Stimulated activated CD4-positive, alpha-beta T cell treated with anti-CD3 and anti-CD28 coated beads, Interleukin-4, amount 100 ng/mL, for 4 hours (primary cell): Measurements from ENCODE around the gene NUAK1.

ENCODE experiments used
- DNase-seq, 2 experiments: peaks; one replicate each; pipeline ENCODE4 v3.0.0-alpha.2; 2020

NUAK1 gene

DNA sequence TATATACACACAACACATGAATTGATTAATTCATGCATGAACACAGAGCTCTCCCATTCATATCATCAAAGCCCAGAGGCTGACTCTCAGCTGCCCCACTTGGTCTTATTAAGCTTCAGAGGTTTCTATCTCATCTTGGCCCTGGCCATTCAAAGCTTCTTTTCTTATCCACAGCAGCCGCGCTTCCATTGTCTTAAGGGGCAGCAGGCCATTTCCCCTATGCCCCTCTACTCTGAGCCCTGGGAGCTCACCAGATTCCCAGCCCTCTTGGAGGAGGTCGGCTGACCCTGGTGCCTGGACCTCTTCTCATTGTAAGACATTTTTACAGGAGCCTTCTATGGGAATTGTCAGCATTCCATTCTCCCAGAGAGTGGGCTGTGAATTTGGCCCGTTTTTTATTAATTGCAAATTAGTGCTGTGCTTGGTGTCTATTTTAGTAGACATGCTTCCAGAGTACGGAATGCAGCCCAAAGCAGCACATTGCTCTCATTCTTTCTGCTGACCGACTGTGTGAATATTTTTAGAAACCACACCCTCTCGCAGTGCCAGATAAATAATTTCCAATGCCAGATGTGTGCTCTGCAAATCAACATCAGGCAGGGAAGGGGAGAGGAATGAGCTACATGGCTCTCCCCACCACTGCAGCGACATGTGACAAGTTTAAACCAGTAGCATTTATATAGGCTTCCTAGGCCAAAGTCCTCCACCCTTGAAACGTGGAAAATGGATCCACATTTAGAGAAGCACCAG, 58.5 kb downstream of the NUAK1 start:
- DNase-seq: no peak

DNA sequence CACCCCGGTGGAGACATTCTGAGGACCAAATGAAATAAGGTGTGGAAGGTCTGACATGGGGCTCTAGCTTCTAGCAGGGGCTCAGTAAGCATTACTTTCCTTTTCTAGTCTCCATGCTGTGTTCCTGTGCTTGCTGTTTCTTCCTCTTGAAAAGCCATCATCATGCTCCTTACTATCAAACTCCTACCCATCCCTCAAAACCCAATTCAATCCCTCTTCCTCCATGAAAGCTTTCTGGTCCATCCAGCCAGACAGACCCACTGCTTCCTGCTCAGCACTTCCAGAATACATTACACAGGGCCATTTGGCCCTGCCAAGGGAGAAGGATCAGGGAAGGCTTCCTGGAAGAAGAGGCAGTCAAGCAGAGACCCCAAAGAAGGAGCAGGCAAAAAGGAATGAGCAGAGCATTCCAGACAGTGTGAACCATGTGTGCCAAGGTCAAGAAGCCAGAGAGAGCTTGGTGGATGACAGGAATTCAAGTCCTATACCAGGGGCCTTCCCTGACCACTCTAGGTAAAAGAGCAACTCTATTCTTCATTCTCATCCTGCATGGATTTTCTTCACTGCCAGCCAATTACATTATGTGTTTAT, 59.5 kb downstream of the NUAK1 start:
- DNase-seq: no peak

DNA sequence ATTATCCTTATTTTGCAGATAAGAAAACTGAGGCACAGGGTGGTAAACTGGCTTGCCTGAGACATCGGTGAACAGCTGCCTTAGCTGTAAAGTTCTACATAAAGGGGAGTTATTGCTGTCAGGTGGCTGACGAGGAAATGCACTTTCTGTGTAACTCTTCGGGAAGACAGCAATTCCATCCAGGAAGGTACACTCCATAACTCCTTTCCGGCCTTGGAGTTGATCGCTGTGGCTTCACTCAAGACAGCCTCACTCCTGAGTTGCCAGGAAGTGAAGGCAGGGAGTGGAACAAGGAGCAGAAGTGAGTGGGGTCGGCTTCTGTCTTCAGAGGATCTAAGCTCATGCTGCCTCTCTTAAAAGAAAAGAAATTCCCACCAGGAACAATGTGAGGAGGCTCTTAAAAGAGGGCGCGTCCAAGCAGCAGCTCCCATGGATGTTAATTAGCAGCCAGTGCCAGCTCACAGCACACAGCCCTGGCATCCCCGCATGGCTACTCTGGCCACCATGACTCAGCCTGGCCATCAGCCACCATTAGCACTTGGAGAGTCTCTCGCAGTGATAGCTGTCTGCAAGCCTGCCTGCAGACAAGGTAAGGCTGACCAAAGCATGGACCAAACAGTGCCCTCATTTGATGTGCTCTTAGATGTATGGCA, 60.3 kb downstream of the NUAK1 start:
- no peak for DNase-seq

DNA sequence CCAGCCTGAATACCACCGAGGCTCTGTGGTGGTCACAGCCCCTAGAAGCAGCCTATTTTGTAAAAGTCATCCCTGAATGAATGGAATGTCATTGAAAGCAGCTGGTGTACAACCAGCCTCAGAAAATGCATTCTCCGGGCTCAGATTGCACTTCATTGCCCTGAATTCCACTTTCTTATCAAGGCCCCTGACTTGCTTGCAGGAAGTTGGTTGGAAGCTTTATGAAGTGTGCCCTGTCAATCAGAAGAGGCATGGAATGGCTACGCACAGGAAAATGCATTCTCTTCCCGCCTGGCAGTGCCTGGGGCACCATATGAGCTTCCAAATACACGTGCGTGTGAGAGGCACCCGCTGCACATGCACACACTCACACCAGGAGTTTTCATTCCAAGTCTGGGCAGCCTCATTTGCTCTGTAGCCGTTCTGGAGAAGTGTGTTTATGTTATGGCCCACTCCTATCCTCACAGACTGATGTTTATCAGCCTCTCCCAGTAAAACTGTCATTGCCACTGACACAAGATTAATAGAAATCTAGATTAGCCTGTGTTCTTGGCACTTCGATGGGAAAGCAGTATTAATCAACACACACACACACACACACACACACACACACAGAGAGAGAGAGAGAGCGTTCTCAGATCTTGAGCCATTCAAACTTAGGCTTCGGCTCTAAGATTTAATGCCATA, 63.9 kb downstream of the NUAK1 start:
- no peak for DNase-seq

DNA sequence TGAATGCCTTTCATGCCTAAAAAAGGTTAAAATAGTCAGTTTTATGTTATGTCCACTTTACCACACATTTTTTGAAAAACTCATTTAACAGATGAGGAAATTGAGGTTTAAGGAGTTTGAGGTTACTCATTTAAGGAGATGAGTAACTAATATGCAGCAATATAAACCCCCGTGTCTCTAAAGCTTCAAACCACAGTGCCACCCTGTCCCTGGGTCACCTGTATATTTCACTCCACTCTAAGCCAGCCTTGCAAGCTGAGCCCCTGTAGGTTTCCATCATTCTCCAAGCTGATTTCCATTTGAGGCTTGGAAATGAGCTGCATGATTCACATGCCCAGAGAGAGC, 64.4 kb downstream of the NUAK1 start:
- DNase-seq: no peak

DNA sequence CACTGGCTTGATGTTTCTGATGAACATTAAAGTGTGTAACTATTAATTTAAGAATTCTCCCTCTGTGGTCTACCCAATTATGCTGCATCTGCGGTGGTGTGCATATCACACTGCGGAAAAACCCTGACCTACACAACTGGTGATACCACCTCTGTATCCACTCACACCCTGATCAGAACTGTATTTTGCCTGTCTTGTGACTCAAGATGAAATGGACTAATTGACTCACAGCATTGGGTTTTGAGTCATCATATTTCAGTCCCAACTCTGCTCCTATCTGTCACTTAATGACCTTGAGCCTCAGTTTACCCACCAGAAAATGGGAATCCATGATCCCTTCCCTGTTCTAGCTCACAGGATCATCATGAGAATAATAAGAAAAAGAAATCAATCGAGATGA, 65.6 kb downstream of the NUAK1 start:
- no peak for DNase-seq

DNA sequence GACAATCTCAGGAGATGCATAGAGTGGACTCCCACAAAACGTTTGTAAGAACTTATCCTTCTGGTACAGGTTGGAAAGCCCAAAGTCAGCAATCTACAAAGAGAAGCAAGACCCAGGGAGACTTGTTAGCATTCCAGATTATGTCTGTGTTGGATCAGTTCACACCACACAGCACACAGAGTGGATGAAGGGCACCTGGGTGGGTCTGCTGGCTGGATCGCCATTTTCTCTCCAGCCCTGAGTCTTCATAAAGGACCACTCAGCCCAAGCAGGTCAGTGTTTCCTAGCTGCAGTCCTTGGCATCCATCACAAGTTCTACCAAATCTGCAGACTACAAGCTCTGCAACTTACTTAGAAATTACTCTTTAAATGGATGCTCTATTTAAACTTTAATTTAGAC, 66.0 kb downstream of the NUAK1 start:
- no peak for DNase-seq

DNA sequence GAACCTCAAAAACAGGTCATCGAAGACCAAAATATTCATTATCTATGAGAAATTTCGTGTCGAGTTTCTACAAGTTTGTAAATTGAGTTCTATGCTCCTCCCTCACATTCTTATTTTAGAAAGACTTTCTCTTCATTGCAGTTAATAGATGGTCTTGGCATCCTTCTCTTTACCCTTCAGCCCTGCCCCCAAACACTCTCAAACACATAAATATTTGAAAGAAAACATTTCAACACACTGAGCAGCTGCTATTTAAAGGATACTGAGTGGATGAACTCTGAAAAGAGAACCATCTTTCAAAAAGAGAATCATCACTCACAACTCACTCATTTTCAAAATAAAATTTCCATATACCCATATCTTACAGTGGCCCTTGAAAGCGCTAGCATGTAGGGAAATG, 67.1 kb downstream of the NUAK1 start:
- no peak for DNase-seq

DNA sequence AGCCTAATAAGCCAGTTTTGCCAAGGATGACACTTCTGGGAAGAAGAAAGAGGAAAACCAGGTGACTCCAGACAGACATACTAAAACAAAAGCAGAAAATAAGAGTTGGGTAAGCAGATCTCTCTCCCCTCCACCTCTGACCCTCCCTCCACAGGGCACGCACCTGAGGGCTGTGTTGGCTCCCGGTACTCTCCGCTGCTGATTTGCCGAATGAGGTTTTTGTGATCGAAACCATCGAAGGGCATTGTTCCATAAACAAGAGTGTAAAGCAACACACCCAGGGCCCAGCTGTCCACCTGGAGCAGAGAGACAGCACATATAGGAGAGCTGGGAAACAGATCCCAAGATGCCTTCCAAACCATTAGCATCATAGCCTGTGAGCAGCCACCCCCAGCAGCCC, 68.1 kb downstream of the NUAK1 start:
- no peak for DNase-seq

DNA sequence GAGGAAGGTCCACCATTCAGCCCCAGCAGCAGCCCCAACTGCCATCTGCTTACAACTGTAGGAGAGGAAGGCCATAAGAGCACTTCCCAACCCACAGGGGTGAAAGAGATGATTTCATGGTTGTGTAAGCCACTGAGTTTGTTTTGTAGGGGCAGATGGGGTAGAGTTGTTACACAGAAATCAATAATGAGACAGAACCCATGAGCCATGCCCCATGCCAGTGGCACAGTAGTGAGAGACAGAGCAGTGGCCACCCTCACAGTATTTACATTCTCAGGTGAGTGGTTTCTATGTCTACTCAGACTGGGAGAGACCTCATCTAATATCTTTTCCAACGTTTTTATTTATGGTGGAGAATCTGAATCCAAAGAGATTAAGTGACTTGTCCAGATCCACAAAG, 68.6 kb downstream of the NUAK1 start:
- no peak for DNase-seq

DNA sequence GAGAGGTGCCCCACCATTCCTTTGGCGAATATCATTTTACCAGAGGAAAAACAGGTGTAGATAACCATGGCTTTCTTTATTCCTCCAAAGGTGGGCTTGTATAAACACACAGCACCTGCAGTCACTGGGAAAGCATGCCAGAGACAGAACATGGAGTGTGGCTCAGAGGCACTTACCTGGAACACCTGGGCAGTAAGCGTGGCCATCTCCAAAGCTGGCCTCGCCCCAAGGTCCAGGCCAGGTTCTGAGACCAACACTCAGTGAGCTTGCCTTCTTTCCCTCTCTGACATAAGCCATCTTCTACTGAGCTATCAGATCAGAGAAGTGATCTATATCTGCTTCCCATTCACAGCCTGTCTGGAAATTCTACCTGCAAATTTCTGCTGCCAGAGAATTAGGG, 70.5 kb downstream of the NUAK1 start:
- DNase-seq: no peak

DNA sequence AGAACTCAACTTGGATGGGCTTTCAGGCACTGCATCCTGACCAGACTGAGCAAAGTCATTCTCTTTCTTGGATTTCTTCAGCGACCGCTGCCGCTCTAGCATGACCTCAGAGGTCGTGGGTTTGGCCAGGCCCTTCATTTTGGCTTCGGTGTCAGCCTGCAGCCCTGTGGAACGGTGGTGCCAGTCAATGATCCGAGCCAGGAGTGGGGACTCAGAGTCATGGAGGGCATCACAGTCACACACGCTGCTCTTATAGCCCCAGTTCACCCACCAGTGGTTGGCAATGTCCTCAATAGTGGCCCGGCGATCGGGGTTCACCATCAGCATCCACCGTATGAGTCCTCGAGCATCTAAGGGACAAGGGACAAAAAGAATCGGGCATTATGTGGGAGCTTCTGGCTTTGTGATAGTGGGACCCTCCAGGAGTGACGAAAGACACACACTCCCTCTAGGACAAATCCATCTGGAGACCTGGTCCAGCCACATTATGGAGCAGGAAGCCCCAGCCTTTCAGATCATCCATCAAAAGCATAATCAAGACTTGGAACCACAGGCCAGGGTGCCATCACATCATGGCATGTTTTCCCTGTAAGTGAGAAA, 71.0 kb downstream of the NUAK1 start:
- no peak for DNase-seq

DNA sequence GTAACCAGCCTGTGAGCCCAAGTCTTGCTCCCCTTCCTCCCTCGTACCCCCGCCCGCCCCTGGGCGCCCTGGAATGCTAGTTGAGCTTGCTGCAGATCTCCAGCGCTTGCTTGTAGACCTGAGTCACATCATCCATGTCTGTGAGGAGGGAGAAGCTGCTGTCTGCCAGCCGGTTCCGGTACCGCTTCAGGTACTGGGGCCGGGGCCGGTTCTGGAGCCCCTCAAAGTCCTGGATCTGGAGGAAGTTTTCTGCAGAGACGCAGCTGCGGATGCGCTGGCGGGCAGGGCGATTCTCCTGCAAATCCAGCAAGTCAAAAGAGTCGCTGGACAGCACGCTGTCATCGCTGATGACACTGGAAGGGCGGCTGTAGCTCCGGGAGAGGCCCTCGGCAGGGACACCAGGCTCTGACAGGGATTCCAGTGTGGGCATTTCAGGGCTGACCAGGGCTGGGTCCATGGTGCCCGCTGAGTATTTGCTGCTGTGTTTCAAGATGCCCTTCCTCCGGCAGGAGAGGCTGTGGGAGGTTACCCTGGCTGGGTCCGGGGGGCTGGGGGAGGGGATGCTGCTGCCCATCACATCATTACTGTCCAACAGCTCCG, 71.9 kb downstream of the NUAK1 start:
- no peak for DNase-seq

DNA sequence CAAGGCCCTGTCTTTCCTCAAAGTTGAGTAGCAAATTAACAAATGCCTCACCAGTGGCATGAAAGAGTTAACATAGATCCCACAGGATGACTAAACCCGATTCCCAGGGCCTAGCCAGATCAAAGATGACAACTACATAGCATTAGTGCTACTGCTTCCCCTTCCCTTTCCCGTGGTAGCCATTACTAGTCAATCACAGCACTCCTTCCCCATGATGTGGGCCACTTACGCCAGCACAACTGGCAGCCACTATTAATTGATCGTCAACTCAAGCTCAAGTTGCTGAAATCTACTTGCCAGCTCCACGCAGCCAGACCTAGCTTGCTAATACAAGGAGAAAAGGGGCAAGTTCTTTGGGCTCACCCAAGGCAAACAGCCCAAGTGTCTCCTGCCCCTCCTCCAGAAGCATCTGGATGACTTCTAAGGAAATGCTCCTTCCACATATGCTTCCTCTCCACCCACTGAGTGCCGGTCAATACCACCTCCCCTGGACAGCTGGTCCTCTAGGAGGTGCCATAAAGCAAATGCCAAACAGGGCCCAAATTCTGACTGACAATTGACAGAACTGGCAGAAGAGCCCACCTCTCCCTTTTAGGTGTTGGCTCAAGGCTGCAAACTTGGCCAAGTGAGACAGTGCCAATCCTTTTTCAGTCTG, 72.6 kb downstream of the NUAK1 start:
- no peak for DNase-seq

DNA sequence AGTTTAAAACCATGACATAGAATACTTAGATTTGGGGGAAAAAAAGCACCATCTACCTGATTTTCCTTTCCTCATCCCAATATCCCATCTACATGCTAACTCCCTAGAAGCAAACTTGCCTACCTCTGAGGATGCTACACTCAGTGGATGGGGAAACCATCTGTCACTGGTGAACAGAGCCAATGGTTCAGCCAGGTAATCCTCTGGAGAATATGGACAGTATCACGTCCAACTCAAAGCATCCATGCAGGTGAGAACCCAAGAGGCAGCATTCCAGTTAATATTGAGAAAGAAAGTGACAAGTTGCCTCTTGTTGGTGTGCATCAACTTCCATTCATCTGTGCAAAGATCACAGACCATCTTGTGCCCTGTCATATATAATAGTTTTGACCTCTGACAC, 73.2 kb downstream of the NUAK1 start:
- DNase-seq: no peak

DNA sequence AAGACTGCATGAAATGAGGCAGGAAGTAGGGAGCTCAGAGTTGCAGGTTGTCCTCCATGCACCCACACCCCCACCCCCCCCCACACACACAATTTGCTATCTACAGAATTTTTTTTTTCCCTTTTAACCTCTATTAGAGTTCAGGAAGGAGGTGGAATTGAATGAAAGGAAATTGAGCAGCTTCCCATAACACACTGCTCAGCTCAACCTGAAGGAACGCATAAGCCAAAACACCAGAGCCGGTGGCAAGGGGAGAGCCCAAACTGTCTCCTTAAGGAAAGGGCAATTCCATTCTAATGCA, 74.1 kb downstream of the NUAK1 start:
- DNase-seq: no peak

DNA sequence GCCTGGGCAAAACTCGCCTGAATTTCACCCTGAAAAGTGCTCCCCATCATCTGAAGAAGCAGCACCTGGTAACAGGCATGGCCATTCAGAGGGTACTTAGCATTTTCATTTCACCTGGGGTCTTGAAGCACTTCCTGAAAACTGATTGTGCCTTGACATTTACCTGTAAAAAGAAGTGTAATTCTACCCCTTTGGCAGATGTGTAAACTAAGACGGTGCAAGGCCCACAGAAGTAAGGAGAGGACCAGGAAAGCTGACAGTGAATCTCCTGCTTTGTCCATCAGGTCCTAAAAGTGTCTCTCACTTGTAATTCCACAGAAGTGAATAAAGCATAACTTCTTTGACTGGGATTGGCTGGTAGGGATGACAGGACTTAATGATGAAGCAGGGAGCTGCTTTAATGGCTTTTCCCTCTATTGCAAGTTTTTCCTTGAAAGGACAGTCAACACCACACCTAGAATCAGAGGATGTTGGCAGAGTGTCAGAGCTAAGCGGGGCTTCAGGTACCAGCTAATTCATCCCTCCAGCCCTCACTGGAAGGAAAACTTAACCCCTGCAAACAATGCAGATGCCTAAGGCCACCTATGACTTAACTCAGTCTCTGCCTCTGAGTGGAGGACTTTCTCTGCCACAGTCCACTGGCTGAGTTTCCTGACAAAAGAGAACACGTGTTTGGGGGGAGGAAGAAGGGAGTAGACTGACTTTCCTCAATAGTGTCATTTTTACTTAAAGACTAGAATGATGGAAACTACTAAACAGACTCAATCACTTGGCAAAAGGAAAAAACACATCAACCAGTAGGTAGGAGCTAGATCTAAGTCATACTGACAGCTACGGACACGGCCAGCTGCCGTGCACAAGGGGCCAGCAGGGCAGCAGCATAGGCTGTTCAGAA, 74.7 kb downstream of the NUAK1 start:
- DNase-seq: no peak

DNA sequence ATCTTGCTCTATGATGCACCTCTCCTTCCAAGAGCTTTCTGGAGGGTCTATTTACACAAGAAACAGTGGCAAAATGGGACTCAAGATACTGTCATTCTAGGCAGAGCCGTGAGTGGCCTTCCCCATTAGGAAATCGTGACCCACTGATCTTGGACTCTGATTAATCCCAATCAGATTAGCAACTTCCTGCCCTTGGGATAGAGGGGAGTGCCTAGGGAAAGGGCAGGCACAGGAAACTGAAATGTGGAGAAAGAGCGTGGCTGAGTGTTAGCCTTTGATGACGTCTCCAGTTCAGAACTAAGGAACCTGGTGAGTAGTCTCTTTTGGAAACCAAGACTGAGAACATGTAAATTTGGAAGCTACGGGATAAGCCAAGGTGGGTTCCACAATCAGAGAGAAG, 76.1 kb downstream of the NUAK1 start:
- no peak for DNase-seq

DNA sequence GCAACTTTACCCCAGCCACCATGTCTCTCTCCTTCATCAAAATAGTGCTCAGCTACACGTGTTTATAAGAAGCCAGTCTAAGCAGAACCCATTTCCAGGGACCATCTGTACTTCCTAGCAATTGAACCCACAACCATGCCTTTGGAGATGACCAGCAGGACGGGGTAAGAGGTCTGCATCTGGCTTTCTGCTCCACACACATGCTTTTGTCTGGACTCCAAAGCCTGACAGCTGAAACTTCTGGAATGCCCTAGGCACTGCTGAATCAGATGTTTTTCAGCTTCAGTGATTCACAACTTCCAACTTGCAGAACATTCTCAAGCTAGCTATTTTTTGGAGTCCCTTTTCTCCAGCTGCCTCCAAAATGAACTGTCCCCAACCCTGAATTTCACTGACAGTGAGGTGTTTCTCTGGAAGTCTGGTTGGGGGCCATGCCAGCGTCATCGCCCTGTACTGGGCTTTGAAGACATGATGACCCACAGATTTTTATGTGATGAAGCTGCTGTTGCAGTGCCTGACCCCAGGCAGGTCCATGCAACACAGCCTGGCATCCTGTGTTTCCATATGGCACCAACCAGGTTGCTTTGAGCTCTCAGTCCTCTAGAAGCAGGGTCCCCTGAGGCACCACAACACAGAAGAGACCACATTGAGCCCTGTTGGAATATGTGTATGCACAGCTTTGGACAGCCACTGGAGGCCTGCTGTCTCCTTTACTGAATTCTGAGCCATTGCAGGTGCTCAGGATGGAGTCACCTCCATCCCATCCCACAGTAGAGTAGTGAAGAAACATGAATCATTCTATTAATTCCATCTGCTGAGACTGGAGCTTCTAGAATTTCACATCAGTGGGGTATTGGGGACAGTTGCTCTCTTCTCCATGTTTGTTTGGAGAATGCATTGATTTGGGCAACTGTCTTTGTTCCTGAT, 80.2 kb downstream of the NUAK1 start:
- no peak for DNase-seq

DNA sequence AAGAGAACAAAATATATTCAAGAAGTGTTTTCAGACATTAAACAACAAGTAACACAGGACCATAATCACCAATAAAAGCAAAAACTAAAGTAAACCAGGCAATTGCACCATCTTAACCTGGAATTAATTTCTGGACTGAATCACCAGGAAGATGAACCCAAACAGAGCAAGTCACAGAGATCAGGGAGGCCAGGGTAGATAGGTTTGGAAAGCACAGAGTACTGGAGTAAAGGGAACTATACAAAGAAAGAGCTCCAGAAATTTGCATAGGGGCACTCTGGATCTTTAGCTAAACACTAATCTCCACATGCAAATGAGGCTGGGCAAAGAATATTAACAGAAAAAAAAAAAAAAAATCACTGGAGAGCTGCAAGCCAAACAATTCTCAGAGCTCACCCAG, 84.7 kb downstream of the NUAK1 start:
- no peak for DNase-seq
